Measurements from ENCODE around the gene ZNF821.
"Not testable (repeated sequence)": the region's sequence is repeated elsewhere in the genome, so short reads cannot be mapped to it uniquely, and the experiment has no call there.

ZNF821 gene, protein sequence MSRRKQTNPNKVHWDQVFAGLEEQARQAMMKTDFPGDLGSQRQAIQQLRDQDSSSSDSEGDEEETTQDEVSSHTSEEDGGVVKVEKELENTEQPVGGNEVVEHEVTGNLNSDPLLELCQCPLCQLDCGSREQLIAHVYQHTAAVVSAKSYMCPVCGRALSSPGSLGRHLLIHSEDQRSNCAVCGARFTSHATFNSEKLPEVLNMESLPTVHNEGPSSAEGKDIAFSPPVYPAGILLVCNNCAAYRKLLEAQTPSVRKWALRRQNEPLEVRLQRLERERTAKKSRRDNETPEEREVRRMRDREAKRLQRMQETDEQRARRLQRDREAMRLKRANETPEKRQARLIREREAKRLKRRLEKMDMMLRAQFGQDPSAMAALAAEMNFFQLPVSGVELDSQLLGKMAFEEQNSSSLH

DNA sequence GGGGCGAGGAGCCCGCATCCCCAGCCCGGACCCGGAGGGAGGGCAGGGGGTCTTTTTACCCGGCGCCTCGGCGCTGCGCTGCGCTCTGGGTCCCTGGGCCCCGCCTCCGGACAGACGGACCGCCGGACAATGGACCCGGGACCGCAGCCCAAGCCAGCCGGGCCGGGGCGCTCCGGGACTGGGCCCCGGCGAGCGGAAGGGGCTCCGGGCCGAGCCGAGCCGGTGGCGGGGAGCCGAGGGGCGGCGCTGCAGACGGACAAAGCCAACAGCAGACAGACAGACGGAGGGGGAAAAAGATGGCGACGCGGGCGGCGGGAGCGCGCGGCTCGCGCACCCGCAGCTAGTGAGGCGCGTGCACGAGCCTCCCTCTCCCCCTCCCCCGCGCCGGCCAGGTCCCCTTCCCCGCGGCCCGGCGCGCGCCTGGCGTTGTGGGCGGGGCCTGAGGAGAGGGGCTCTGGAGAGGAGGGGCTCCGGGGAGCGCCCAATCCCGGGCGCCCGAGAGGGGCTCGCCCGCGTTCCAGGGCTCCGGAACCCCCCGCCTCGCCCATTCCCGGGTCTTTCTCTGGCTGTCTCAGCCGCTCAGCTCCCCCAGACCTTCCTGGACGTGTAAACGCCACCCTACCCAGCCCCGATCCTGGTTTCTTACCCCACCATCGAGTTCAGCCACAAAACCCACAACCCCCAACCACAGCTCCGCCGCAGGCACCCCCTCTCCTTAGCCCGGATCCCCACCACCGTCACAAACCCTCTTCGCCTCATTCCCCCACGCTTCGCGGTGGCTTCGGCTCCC, at the start of gene ZNF821:
Gene ZNF821, minus strand, starts transcription at position 334 of the 790 bp plus-strand sequence. CDS start 4,236 bp downstream, outside the sequence.
- peak; percentile 54 for DNase-seq (ENCODE audit: low read depth)

DNA sequence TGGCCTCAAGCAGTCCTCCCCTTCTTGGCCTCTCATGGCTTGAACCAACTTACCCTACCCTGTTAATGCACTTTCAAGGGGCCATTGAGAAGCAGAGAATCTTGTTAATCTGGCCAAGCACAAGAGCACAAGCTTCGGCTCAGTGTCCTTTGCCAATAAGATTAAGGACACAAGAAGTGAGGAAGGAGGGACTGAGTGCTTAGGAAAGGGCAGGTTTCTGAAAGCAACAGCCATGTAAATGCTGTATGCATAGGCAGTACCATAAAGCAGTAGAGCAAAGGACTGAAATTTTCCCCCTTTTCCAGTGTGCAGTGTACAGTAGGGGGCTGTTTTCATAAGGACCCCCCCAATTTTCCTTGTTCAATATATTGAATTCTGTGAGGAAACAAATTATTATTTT, 49.0 kb upstream of the ZNF821 start:
- no peak for DNase-seq (ENCODE audit: low read depth)

DNA sequence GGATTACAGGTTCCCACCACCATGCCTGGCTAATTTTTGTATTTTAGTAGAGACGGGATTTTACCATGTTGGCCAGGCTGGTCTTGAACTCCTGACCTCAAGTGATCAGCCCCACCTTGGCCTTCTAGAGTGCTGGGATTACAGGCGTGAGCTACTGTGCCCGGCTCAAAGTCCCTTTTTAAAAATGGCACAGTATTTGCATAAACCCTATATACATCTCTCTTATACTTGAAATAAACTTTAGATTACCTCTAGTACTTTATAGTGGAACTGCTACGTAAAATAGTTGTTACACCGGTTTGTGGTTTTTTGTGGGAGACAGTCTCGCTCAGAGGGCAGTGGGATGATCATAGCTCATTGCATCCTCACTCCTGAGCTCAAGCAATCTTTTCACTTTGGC, 47.6 kb upstream of the ZNF821 start:
- DNase-seq (ENCODE audit: low read depth): no peak

DNA sequence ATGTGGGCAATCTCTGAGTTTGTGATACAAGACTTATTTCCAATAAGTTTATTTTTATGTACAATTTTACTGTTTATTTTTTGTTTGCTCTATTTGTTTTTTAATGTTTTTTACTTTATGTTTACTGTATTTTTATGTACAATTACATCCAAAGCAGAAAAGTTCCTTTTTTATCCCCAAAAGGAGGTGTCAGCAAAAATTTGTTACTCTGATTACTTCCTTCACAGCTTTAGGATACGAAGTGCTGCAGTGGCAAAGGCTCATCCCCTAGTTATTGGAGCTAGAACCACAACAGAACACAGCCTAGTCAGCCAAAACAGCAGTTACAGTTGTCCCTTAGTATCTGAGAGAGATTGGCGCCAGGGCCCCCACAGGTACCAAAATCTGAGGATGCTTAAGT, 47.0 kb upstream of the ZNF821 start:
- no peak for DNase-seq (ENCODE audit: low read depth)

DNA sequence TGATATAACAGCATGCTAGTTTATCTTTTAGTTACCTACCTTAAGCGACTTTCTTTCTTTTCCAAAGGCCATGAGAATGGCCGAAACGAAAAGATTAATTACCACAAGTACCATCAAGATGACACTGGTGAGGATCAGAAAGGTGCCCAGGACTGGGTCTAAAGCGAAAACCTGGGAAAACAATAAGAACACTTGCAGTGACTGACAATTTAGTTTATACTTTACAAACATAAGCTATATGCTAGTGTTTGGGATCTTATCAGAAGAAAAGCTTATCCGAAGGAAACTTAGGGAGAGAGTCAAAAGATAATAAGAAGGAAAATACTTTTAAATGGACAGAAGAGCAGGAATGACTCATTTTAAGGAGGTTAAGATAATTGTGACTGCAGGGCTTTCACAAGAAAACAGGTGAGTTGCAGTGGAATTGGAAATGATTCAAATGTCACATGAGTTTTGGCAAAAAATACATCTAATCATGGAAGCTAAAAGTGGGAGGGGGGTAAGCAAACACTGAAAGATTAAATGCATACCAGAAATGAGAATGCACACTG, 46.1 kb upstream of the ZNF821 start:
- no peak for DNase-seq (ENCODE audit: low read depth)

DNA sequence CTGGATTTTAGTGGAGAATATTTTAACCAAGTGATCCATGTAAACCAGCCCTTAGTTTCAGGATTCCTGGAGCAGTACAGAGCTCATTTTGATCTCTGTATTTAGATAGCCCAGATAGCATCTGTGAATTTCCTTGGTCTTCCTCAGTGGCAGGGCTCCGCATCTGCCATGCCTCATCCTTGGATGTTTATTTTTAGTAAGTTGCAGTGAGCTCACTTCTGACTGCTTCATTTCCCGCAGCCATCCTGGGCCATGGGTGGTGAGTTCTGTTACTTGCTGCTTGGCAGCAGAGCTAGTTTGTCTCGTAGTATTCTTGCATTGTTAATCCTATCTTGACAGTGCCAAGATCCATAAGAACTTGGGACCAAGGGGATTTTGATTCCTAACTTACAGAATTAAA, 45.1 kb upstream of the ZNF821 start:
- no peak for DNase-seq (ENCODE audit: low read depth)

DNA sequence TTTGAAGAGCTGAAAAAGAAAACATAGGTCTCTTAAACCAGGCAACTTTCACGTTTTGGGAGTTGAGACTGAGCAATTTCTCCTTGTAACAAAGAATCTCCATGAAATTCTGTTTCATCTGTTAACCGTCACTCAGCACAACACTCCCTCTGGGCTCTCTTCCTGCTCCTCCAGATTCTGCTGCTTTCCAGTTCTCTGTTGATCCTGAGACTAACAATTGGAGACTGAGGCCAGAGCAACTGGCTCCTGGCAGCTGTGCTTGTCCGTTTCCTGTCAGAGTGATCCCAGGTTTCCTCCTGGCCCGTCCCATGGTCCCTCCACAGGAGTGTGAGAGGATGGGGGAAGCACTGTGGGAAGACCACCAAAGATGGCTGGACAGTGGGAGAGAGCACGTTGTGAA, 43.8 kb upstream of the ZNF821 start:
- no peak for DNase-seq (ENCODE audit: low read depth)

DNA sequence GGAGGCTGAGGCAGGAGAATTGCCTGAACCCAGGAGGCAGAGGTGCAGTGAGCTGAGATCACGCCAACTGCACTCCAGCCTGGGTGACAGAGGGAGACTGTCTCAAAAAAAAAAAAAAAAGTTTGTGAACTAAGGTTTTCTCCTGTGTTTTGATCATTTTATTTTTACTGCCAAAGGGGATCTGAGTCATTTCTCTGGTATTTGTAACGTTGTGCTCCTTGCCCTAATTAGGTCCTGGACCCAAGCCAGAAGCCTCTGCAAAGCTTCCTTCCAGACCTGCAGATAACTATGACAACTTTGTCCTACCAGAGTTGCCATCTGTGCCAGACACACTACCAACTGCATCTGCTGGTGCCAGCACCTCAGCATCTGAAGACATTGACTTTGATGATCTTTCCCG, 43.4 kb upstream of the ZNF821 start:
- no peak for DNase-seq (ENCODE audit: low read depth)

DNA sequence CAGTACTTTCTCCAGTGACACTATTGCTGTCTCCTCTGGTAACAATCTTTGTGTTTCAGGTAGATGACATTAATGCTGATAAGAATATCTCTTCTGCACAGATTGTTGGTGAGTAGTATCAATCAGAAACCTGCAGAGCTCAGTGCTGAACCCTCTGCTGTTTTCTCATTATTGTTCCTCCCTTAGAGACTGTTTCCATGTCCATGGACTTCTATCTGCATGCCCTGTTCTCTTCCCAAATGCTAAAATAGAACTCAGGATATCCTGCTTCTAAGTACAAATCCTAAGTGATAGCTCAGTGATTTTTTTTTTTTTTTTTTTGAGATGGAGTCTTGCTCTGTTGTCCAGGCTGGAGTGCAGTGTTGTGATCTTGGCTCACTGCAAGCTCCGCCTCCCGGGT, 40.7 kb upstream of the ZNF821 start:
- no peak for DNase-seq (ENCODE audit: low read depth)

DNA sequence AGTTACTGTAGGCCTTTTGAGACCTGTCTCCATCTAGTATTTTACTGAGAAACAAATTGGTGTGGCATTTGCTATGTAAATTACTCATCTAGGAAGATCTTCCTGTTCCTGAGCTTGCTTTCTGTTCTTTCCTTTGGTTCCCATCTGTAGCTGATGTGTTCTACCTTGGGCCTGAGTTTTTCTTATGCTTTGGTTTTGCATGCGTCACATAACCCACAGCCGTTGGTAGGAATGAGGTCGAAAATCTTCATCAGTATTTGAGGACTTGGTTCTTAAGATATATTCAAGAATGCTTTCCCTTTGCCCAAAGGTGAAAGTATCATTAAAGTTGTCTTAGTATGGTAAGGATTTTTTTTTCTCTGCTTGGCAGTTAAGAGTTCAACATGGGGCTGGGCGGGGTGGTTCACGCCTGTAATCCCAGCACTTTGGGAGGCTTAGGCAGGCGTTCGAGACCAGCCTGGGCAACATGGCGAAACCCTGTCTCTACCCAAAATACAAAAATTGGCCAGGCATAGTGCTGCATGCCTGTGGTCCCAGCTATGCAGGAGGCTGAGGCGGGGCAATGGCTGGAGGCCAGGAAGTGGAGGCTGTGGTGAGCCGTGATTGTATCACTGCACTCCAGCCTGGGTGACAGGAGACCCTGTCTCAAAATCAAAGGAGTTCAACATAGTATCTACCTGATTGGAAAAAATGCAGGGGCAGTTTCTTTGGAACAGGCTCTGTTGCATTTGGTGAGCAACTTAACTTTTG, 40.1 kb upstream of the ZNF821 start:
- DNase-seq (ENCODE audit: low read depth): no peak

DNA sequence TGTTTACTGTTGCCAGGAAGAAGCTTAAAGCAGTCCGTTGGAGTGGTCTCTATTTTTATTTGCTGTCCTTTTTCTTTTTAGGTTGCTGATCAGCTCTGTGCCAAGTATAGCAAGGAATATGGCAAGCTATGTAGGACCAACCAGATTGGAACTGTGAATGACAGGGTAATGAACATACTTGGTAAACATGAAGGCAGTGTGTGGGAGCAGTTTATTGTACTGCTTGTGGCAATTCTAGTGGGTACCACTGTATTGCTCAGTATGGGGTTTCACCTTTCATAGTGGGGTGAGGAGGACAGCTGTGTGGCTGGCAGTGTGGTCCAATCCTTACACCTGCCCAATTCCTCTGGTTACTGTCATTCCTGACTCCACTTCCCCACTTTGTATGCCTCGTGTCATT, 36.7 kb upstream of the ZNF821 start:
- no peak for DNase-seq (ENCODE audit: low read depth)

DNA sequence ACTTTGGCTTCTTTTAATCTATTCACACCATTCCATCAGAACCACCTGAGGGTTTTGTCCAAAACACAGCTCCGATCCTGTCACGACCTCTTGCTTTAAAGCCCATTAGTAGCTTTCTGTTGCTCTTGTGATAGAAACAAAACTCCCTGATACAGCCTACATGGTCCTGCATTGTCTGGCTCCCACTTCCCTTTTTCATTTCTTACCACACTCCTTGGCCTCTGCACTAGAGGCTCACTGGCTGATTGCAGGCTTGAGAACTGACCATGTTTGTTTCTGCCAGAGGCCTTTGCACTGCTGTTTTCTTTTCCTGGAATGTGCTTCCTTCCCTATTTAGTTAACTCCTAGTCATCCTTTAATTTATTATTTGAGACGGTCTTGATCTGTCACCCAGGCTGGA, 35.1 kb upstream of the ZNF821 start:
- DNase-seq (ENCODE audit: low read depth): no peak

DNA sequence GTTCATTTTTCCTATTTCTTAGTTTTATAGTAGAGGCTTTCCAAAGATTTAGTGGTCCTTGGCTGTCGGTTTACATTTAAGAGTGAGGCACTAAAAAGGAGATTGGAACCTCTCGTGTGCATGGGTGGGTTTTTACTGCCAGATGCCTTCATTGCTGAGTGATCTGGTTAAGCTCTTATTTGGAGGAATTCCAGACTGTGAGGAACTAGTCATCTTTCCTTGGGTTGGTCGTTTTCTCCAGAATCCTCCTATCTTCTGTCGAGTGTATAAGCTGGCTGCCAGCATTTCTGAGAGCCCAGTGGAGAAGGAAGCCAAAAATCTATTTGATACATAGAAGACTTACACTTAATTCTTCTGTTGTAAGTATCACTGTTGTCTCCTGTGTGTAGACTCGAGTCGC, 33.9 kb upstream of the ZNF821 start:
- DNase-seq (ENCODE audit: low read depth): no peak

DNA sequence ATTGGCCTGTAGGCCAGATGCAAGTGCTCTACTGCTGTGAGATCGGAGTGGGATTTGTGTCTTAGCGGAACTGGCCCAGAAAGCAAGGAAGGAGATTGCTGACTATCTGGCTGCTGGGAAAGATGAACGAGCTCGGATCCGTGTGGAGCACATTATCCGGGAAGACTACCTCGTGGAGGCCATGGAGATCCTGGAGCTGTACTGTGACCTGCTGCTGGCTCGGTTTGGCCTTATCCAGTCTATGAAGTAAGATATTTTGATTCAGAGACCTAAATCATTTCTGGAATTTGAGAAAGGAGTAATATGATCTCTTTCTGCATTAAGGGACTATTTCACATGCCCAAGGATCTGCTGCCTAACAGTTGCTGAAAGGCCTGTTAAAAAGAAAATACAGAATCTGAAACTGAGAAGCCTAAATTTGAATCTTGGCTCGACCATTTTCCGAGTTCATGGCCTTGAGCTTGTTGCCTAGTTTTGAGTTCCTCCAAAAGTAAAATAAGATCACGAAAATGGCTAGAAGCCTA, 32.5 kb upstream of the ZNF821 start:
- no peak for DNase-seq (ENCODE audit: low read depth)

DNA sequence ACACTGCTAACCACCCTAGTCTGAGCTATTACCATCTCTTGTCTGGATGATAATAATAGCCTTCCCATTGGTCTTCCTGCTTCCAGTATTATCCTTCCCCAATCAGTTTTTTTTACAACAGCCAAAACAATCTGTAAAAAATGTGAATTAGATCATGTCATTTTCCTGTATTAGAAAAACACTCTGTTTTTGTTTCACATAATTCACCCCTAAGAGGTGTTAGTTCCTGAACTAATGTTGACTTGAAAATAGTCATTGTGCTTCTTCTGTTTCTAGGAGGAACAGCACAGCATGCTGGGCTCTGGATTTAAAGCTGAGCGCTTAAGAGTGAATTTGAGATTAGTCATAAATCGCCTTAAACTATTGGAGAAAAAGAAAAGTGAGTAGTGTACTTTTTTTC, 31.4 kb upstream of the ZNF821 start:
- DNase-seq (ENCODE audit: low read depth): no peak

DNA sequence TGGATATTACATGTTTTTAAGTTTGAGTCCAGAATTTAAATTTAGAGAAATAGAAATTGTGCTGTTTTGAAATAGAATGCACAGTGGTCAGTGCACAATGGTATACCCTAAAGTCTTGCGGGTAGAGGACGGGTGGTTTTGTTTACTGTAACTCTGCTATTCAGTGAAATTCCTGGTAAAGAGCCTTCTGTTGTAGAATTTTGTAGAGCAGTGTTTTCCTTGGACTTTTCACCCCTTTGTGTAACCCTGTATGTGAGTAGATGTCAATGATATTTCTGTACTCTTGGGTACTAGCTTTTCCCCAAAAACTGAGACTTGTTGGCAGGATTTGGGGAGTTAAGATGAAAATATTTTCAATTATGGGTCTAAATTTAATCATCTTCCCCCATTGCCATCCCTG, 30.8 kb upstream of the ZNF821 start:
- no peak for DNase-seq (ENCODE audit: low read depth)

DNA sequence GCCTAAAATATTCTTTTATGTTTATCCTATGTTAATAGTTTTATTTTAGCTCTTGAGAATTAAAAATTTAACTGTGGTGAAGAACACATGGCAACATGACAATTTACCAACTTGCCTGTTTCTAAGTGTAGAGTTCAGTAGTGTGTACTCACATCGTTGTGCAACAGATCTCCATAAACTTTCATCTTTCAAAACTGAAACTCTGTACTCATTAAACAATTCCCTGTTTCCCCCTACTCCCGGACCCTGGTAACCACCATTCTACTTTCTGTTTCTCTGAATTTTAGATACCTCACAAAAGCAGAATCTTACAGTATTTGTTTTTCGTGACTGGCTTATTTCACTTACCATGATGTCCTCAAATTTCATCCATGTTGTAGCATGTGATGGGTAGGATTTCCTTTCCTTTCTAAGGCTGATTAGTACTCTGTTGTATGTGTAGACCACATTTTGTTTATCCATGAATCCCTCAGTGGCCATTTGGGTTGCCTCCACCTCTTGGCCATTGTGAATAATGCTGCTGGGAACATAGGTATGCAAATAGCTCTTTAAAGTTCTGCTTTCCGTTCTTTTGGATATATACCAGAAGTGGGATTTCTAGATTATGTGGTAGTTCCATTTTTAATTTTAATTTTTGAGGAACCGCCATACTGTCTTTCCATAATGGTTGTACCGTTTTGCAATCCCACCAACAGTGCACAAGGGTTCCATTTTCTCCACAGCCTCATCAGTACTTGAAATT, 28.7 kb upstream of the ZNF821 start:
- no peak for DNase-seq (ENCODE audit: low read depth)

DNA sequence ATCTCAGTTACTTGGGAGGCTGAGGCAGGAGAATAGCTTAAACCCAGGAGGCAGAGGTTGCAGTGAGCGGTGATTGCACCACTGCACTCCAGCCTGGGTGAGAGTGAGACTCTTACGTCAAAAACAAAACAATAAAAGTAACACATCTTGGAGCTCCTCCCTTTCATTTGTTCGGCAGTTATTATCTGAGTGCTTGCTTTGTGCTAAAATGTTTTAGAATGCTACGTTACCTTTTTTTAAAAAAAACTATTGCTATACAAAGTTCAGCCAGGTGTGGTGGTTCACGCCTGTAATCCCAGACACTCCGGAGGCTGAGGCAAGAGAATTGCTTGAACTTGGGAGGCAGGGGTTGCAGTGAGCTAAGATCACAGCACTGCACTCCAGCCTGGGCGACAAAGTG, 27.1 kb upstream of the ZNF821 start:
- DNase-seq (ENCODE audit: low read depth): no peak

DNA sequence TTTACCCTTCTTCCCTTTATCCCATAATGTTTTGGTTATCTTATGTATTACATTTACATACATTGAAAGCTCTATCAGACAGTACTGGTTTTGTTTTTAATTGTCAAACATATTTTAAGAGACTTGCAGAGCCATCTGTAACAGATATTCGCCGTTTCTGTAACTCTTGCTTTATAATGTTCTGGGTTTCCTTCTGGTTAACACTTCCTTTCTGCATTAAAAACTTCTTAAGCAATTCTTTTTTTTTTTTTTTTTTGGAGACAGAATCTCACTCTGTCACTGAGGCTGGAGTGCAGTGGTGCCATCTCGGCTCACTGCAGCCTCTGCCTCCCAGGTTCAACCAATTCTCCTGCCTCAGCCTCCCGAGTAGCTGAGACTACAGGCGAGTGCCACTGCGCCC, 21.8 kb upstream of the ZNF821 start:
- DNase-seq (ENCODE audit: low read depth): not testable (repeated sequence)

DNA sequence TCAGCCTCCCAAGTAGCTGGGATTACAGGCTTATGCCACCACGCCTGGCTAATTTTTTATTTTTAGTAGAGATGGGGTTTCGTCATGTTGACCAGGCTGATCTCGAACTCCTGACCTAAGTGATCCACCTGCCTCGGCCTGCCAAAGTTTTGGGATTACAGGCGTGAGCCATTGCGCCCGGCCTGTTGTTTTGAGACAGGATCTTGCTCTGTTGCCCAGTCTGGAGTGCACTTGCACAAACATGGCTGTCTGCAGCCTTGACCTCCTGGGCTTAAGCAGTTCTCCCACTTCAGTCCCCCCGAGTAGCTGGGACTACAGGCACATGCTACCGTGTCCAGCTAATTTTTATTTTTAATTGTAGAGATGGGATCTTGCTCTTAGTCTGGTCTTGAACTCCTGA, 20.3 kb upstream of the ZNF821 start:
- DNase-seq (ENCODE audit: low read depth): no peak

DNA sequence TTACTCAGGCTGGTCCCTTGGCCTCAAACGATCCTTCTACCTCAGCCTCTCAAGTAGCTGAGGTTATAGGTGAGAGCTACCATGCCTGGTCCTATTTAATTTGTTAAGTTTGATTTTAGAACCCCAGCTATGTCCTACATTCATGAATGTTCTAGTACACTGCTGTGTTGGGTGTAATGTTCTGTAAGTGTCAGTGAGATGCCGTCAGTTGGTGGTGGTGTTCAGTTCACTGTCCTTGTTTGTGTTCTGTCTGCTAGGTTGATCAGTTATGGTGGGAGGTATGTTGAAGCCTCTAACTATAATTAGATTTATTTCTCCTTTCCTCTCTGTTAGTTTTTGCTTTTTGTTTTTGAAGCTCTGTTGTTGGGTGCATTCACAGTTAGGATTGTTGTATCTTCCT, 19.6 kb upstream of the ZNF821 start:
- DNase-seq (ENCODE audit: low read depth): no peak

Data from CMK (cell line).